Kidney capillary endothelial cell (primary cell): ENCODE results near the gene SLC6A11.

Experiments
- DNase-seq: peaks from one replicate; pipeline ENCODE4 v3.0.0-alpha.2; 2018; ENCODE audit warnings: low spot score

Gene SLC6A11

GRCh38 chr3:10888518-10889090 is 72.6 kb downstream of the SLC6A11 start:
- no peak for DNase-seq

DNA sequence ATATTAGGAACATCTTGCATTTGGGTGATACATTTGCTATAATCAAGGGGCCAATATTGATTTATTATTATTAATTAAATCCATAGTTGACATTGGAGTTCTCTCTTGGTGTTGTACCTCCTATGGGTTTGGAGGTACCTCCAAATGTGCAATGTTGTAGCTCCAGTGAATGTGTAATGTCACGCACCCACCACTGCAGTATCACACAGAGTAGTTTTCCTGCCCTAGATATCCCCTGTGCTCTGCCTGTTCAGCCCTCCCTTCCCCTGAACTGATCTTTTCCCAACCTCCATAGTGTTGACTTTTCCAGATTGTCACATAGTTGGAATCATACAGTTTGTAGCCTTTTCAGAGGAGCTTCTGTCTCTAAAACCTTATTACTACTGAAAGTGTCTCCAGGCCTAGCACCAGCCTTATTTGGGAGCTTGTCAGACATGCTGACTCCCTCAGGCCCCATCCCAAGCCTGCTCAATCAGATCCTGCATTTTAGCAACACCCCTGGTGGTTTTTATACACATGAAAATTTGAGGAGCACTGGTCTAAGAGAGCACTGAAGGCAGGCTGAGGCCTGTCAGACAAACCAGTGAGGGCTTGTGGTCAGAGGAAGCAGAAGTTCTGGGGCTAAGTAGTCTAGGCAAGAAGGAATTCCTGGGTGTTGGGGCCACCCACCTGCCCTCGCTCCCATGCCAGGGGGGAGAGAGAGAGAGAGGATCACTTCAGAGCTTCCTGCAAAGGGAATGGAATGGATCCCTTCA is 73.4 kb downstream of the SLC6A11 start:
- DNase-seq = no peak

- no peak for DNase-seq
Measured at GRCh38 chr3:10890665-10891064, 74.6 kb downstream of the SLC6A11 start.

GRCh38 chr3:10892622-10893021 is 76.6 kb downstream of the SLC6A11 start:
- DNase-seq = no peak

GRCh38 chr3:10901296-10901945 is 85.4 kb downstream of the SLC6A11 start:
- no peak for DNase-seq

DNA sequence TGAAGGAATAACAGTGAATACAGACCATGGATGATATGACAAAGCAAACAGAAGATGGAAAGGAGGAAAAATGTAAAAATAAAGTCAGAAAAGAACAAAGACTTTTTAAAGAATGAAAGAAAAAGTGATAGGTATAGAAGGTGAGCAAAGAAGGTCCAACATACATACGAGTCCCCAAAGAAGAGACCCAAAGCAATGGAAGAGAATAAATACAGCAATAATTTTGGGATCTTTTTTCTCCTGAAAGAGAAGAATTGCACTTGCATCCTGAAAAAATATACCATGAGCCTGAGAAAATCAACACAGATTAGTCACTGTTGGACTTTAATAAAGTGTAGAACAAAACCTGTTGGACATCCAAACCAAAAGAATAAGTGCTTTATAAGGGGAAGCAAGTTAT is 91.2 kb downstream of the SLC6A11 start:
- no peak for DNase-seq

GRCh38 chr3:10910367-10910766 is 94.3 kb downstream of the SLC6A11 start:
- no peak for DNase-seq

GRCh38 chr3:10911350-10912002 is 95.4 kb downstream of the SLC6A11 start:
- no peak for DNase-seq

- DNase-seq = no peak
Measured at GRCh38 chr3:10912786-10913185, 96.8 kb downstream of the SLC6A11 start.

- DNase-seq = no peak
Measured at GRCh38 chr3:10915376-10915775, 99.3 kb downstream of the SLC6A11 start.

DNA sequence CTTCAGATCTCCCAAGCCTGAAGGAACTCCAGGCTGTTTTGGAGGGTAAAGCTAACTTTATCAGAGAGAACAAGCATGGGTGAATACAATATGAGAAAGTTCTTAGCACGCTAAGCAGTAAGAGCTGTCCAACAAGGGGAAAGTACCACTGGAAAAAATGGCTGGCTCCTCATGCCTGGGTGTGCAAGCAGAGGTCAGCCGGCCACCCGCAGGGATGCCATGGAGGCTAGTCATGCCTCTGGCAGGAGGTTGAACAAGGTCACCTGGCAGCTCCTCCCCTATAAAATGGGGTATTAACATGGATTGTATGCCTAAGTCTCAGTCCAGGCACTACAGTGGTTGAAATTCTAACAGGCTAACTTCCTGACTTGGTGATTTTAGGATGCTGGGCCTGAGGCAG is 101.1 kb downstream of the SLC6A11 start:
- no peak for DNase-seq

GRCh38 chr3:10918011-10918410 is 102.0 kb downstream of the SLC6A11 start:
- no peak for DNase-seq

DNA sequence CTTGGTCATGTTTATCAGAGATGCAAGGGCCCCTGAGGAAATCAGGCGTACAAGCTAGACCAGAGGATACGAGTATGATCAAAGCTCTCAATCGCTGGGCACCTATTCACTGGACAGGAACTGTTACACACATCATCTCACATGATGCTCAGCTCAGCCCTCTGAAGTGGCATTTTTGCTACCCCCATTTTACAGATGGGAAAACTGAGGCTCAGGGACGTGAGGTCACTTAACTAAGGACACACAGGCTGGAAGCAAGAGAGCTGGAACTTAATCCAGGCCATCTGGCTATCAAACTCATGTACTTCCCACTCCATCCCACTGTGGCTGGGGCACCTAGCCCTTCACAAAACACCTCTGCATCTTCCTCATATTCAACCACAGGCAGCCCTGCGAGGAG is 103.6 kb downstream of the SLC6A11 start:
- no peak for DNase-seq

DNA sequence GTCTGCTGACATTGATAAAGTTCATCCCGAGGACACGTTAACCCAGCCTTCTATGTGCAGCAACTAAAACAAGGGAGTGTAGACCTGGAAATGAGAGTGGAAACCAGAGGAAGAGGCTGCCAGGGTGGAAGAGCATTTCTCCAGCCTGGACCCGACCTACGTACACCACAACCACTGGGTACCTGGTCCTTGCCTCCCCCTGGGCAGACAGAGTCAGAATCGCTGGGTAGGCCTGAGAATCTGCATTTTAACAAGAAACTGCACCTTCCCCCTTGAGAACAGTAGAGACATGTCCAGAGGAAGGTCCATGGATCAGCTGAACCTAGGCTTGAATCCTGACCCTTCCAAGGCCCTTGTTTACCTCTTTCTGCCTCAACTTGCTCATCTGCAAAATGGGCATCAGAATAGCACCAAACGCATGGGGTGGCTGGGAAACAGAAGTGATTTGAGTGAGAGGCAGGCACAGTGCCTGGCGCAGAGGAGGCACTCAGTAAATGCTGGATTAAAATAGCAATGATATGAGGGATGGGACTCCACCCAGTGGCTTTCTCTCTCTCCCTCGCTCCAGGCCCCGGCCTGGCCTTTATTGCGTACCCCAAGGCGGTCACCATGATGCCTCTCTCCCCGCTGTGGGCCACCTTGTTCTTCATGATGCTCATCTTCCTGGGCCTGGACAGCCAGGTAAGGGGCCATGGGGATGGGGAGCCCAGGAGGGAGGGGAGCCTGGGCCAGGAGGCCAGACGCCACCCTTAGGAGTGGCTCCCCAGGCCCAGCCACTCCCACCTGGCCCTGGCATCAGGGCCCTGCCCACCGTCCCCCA is 109.6 kb downstream of the SLC6A11 start:
- DNase-seq = no peak

- DNase-seq = no peak
Measured at GRCh38 chr3:10926256-10926810, 110.3 kb downstream of the SLC6A11 start.

- DNase-seq = no peak
Measured at GRCh38 chr3:10926811-10927521, 110.9 kb downstream of the SLC6A11 start.

DNA sequence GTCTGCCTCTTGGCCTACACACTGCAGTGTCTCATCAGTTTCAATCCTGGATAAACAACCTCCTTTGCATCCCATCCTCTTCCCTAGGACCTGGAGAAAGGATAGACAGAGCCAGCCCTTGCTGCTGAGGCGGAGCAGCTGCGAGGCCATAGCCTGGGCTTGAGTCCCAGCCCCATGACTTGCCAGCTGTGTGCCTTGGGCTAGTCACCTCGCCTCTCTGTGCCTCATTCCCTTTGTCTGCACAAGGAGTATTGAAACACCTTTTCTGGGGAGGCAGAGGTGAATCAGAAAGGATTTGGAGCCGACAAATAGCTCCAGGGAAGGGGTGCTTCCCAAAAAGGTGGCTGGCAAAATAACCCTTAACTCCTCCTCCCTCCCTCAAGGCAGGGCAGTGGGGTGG is 111.5 kb downstream of the SLC6A11 start:
- DNase-seq = no peak

GRCh38 chr3:10928407-10928960 is 112.5 kb downstream of the SLC6A11 start:
- no peak for DNase-seq

GRCh38 chr3:10928961-10929471 is 113.0 kb downstream of the SLC6A11 start:
- no peak for DNase-seq

DNA sequence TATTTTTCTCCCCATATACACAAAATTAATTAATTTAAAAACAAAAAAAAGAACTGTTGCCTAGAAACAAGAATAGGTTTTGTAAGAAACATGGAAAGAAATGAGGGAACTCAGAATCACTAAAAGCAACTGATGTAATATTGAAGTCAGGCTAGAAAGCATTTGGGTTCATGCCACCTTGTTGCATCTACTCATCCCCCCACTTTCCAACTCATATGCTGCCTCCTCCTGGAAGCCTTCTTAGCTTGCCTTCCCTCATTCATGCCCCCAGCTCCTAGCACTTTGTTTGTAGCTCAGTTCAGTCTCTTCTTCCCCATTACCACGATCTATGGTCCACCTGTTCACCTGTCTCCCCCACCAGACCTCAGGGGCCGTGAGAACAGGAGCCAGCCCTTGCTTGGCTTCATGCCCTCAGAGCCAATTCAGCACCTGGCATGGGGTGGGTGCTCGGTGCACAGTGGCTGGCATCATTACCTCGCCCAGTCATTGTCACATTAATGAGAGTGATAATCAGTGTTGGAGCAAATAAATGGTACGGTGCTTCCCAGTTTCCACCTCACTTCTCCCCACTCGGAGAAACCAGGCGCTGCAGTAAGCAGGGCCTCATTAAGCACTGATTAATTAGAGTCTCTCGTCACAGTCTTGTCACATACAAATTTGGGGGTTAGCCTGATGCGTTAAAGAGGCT is 114.1 kb downstream of the SLC6A11 start:
- no peak for DNase-seq
